Kidney (tissue), 14 donors: ENCODE measurements around the gene GTF3C1. TPM values are rescaled to one million over a fixed set of nuclear protein-coding genes. Genes with fewer than 3 reads are reported as not detected.

ENCODE experiments used
- DNase-seq, 5 donors: peaks; one replicate each; pipeline ENCODE4 v3.0.0-alpha.2; 2013 to 2020
- FAIRE-seq: peaks from 2 replicates; lab custom pipeline; 2012; peaks lifted over from hg19 to GRCh38; lab: Jason Lieb, UNC
- H3K27ac ChIP-seq, 2 donors: one replicate each; pipeline ENCODE4 v1.7.0; 2013; ENCODE audit warnings: low read depth in 2 of 2, low read length in 2 of 2, inconsistent platforms in 1 of 2
- H3K27me3 ChIP-seq: one replicate; pipeline ENCODE4 v1.7.1; 2013; ENCODE audit warnings: low read length, inconsistent platforms; ENCODE audit not compliant: control insufficient read depth, insufficient read depth
- H3K36me3 ChIP-seq, 3 donors: one replicate each; pipeline versions ENCODE4 v1.7.0 to v1.7.1; 2013; ENCODE audit warnings: low read length in 3 of 3, control low read depth in 1 of 3, inconsistent platforms in 1 of 3; ENCODE audit not compliant: insufficient read depth in 3 of 3, control insufficient read depth in 2 of 3
- H3K4me1 ChIP-seq, 3 donors: one replicate each; pipeline versions ENCODE4 v1.7.0 to v1.7.1; 2013; ENCODE audit warnings: low read length in 3 of 3, inconsistent platforms in 1 of 3, low read depth in 1 of 3; ENCODE audit not compliant: control insufficient read depth in 2 of 3, insufficient read depth in 2 of 3
- H3K4me3 ChIP-seq, 3 donors: one replicate each; pipeline versions ENCODE4 v1.7.0 to v1.8.1; 2013; ENCODE audit warnings: low read length in 3 of 3, control low read depth in 1 of 3, inconsistent platforms in 1 of 3
- H3K9ac ChIP-seq, 3 donors: one replicate each; pipeline versions ENCODE4 v1.7.0 to v1.7.1; 2013; ENCODE audit warnings: low read length in 3 of 3, control low read depth in 1 of 3, inconsistent platforms in 1 of 3
- H3K9me3 ChIP-seq, 3 donors: one replicate each; pipeline versions ENCODE4 v1.7.0 to v1.7.1; 2013; ENCODE audit warnings: low read length in 3 of 3, control low read depth in 1 of 3, inconsistent platforms in 1 of 3; ENCODE audit not compliant: control insufficient read depth in 2 of 3, insufficient read depth in 1 of 3
- CTCF ChIP-seq: IDR thresholded peaks from 3 replicates; pipeline ENCODE4 v1.5.1; 2012; ENCODE audit warnings: mild to moderate bottlenecking, moderate library complexity, borderline replicate concordance; ENCODE audit not compliant: insufficient read depth; ENCODE audit errors: extremely low read depth
- intact Hi-C: fragments of 100-400 bp; cut with DNase I; formaldehyde crosslinking; loops from one replicate; pipeline ENCODE4 v1.11.1; 2022
- polyA plus RNA-seq: library from polyadenylated mRNA; stranded (reverse); fragments of 350-450 nt; fragmentation: Illumina TruSeq; extraction: RNeasy Lipid Tissue Mini Kit (QIAGEN cat#74804); gene quantifications from one replicate; pipeline ENCODE4 v1.2.3, GENCODE V29; 2014; ENCODE audit warnings: low read depth, low replicate concordance; ENCODE audit not compliant: insufficient read depth
- total RNA-seq: library from RNA; stranded (reverse); fragmentation: NEBNext Ultra II Directional; extraction: Animal tissue kit (Norgen Biotek cat#: 25700); gene quantifications from one replicate; pipeline ENCODE4 v1.2.1, GENCODE V29; 2021
- donor health status: control.
- donor health status: control.
- donor health status: control.
- donor health status: control.
- donor health status: control.
- donor health status: DM: yes; HTN: yes; CAD: no.
- donor health status: Normal renal cell carcinoma (clear cell type).

The GTF3C1 gene
- total and polyA plus RNA-seq, 2 donors from 2014 or later = 59.0 to 81.7 TPM

GRCh38 chr16:27549464-27549745, 308 bp downstream of the GTF3C1 start:
- Histone ChIP-seq H3K9me3 (no peaks in the 10 kb centered on the region), H3K4me3 (peak overlapping the region; percentile 83 to 90 (median 88)), H3K27ac (peak overlapping the region in 1 of 2 donors; percentile 60), H3K27me3 (no peaks in the 10 kb centered on the region), H3K4me1 (peaks cover 0 to 20% (median 8%) of the 10 kb centered on the region in 3 donors), H3K36me3 (peaks cover 0 to 7% (median 7%) of the 10 kb centered on the region in 3 donors), H3K9ac (peak overlapping the region; percentile 58 to 93 (median 81))
- intact Hi-C loops = no loop called here
- no peak for TF ChIP-seq CTCF
- FAIRE-seq = no peak
- DNase-seq = peak in 1 of 5 donors; percentile 33

DNA sequence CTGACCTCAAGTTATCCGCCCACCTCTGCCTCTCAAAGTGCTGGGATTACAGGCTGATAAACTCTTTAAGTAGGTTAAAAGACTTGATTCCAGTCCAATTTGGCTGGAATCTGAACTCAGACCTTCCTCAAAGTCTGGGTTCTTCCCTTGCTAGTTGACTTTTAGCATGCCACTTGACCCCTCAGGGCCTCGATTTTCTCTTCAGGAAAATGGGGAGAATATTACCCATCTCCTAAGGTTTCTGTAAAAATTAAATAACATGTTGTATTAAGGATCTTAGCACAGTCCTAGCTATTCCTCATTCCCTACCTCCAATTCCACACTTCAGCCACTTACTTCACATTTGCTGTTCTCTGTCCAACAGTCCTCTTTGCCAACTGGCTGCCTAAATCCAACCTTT, 1.9 kb downstream of the GTF3C1 start:
- Histone ChIP-seq H3K4me1 (peaks cover 0 to 20% (median 8%) of the 10 kb centered on the region in 3 donors), H3K4me3 (no peak overlapping the region), H3K27me3 (no peaks in the 10 kb centered on the region), H3K9ac (no peak overlapping the region), H3K9me3 (no peaks in the 10 kb centered on the region), H3K36me3 (peaks cover 7 to 17% (median 13%) of the 10 kb centered on the region in 3 donors), H3K27ac (no peak overlapping the region)
- DNase-seq (no peak), FAIRE-seq (no peak)
- intact Hi-C loops = no loop called here
- TF ChIP-seq CTCF = no peak

DNA sequence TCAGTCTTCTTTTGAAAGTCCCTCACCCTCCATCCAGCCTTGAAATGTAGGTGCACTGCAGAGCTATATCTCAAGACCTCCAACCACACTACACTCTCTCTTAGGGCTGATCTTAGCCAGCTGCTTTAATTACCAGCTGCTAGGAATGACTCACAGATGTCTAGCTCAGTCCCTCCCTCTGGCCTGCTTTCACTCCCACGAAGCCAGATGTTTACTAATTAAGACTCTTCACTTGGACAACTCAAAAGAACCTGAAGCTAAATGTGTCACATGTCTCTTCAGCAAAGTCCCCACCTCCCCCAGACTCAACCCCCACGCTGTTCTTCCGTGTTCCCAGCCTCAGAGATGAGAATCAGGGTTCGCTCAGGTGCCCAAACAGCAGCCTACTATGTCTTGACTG, 2.6 kb downstream of the GTF3C1 start:
- Histone ChIP-seq H3K27ac (no peak overlapping the region), H3K27me3 (no peaks in the 10 kb centered on the region), H3K9me3 (no peaks in the 10 kb centered on the region), H3K4me1 (peaks cover 0 to 20% (median 8%) of the 10 kb centered on the region in 3 donors), H3K4me3 (no peak overlapping the region), H3K36me3 (peaks cover 8 to 21% (median 16%) of the 10 kb centered on the region in 3 donors), H3K9ac (no peak overlapping the region)
- FAIRE-seq = no peak
- peak in 3 of 5 donors; percentile 25 to 80 (median 66) for DNase-seq
- intact Hi-C loops = no loop called here
- TF ChIP-seq CTCF = no peak

- H3K36me3 ChIP-seq = peaks cover 12 to 32% (median 31%) of the 10 kb centered on the region in 3 donors
- no peak for TF ChIP-seq CTCF
- no peaks in the 10 kb centered on the region for H3K9me3 ChIP-seq
These were observed 5.0 kb downstream of the GTF3C1 start for GRCh38 chr16:27544671-27545070.

More at GRCh38 chr16:27544671-27545070, 5.0 kb downstream of the GTF3C1 start:
- H3K9ac ChIP-seq = no peak overlapping the region
- intact Hi-C loops = no loop called here
- no peaks in the 10 kb centered on the region for H3K27me3 ChIP-seq
- FAIRE-seq (no peak), DNase-seq (no peak)
- no peak overlapping the region for H3K27ac ChIP-seq
- no peak overlapping the region for H3K4me3 ChIP-seq
- H3K4me1 ChIP-seq = peaks cover 0 to 14% (median 0%) of the 10 kb centered on the region in 3 donors
